Hematopoietic multipotent progenitor cell (in vitro differentiated cells): ENCODE measurements around the gene IZUMO2. TPM values are rescaled to one million over a fixed set of nuclear protein-coding genes. Genes with fewer than 3 reads are reported as not detected.
"Not testable (repeated sequence)": the region's sequence is repeated elsewhere in the genome, so short reads cannot be mapped to it uniquely, and the experiment has no call there.

Experiments
- DNase-seq, 3 donors: peaks; one replicate each; pipeline ENCODE4 v3.0.0-alpha.2; 2011 to 2015; ENCODE audit warnings: low read depth in 2 of 3, low spot score in 2 of 3
- total RNA-seq: library from RNA; depleted of rRNA; stranded (reverse); fragments of >200 nt; gene quantifications from one replicate; pipeline ENCODE4 v1.2.3, GENCODE V29; 2012

The IZUMO2 gene
- total RNA-seq, 1 donor = not detected

GRCh38 chr19:50187937-50188336 lies 24.9 kb upstream of the IZUMO2 start:
- no peak for DNase-seq

GRCh38 chr19:50184196-50184595 lies 21.1 kb upstream of the IZUMO2 start:
- DNase-seq = no peak

- no peak for DNase-seq
Observed at GRCh38 chr19:50181121-50181520, 18.0 kb upstream of the IZUMO2 start.

- DNase-seq = no peak
Observed at GRCh38 chr19:50178859-50179537, 15.9 kb upstream of the IZUMO2 start.

GRCh38 chr19:50178320-50178719 lies 15.2 kb upstream of the IZUMO2 start:
- DNase-seq = no peak

- no peak for DNase-seq
Observed at GRCh38 chr19:50176775-50177174, 13.7 kb upstream of the IZUMO2 start.

GRCh38 chr19:50175924-50176323 lies 12.8 kb upstream of the IZUMO2 start:
- DNase-seq = no peak

- no peak for DNase-seq
Observed at GRCh38 chr19:50174100-50174793, 11.2 kb upstream of the IZUMO2 start.

GRCh38 chr19:50173127-50173526 lies 10.0 kb upstream of the IZUMO2 start:
- DNase-seq = no peak

GRCh38 chr19:50172726-50173125 lies 9.6 kb upstream of the IZUMO2 start:
- DNase-seq = no peak

- no peak for DNase-seq
Observed at GRCh38 chr19:50171752-50172151, 8.7 kb upstream of the IZUMO2 start.

- DNase-seq = no peak
Observed at GRCh38 chr19:50167314-50167721, 4.2 kb upstream of the IZUMO2 start.

GRCh38 chr19:50159078-50159477 lies 4.0 kb downstream of the IZUMO2 start:
- DNase-seq = no peak

GRCh38 chr19:50158577-50158976 lies 4.5 kb downstream of the IZUMO2 start:
- no peak for DNase-seq

- no peak for DNase-seq
Observed at GRCh38 chr19:50155520-50156109, 7.5 kb downstream of the IZUMO2 start.

GRCh38 chr19:50154529-50154928 lies 8.6 kb downstream of the IZUMO2 start:
- DNase-seq = no peak

GRCh38 chr19:50152578-50152977 lies 10.5 kb downstream of the IZUMO2 start:
- DNase-seq = no peak

GRCh38 chr19:50148528-50148927 lies 14.6 kb downstream of the IZUMO2 start:
- no peak for DNase-seq

- DNase-seq = peak; percentile 43 to 85 (median 76)
Observed at GRCh38 chr19:50147462-50148423, 15.3 kb downstream of the IZUMO2 start.

GRCh38 chr19:50141921-50142320 lies 21.2 kb downstream of the IZUMO2 start:
- DNase-seq = not testable (repeated sequence)
